ENCODE measurements around the gene FOXR1. TPM values are rescaled to one million over a fixed set of nuclear protein-coding genes. Genes with fewer than 3 reads are reported as not detected.

Gene FOXR1
- total RNA-seq, 1 experiment from 2014 or later, result not detected

DNA sequence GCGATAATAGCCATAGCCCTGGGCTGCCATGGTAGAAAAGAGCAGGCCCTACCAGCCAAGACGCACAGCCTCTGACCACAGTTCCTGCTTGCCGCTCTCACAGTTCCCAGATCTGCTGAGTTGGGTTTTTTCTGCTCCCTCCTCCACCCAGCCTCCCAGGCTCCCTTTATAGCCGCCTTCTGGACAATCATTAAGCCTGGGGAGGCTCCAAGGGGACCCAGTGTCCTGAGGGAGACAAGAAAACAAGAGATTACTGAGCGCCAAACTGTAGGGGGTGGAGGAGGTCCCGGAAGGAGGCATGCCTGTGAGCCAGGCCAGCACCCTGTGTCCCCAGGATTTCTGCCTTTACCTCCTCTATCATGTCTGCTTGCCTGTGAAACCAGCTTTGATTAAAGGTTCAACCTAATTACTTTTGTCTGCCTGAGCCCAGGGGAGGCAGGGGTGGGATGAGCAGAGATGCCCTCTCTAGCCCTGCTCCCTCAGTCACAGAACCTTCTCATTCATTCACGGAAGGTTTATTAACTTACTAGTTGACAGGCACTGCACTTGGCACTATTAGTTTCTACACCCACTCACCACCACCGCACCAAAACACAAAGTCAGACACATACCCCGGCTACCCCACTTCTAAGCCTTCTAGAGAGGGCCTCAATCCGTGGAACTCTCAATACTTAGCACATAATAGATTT is 57.9 kb downstream of the FOXR1 start:
- DNase-seq (ENCODE audit: low read depth, low spot score), result no peak
- in situ Hi-C loops (cut with HindIII; ENCODE audit: low pct_unique_long_range_greater_than_20kb, low sequenced_read_pairs), result no loop called here

DNA sequence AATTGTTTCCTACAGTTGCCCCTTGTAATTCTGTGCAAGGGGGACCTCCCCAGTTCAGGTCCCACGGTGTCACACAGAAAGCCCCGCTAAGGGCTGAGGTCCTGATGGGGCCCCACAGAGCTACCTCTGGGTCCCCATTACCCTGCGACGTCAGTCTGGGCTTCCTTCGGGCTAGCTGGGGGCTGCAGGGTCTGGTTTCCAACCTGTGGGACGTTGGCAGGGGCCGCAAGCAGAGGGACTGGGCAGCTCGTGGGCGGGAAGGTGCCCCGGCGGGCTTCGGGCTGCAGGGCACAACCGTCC is 58.4 kb downstream of the FOXR1 start:
- DNase-seq (ENCODE audit: low read depth, low spot score), result no peak
- in situ Hi-C loops (cut with HindIII; ENCODE audit: low pct_unique_long_range_greater_than_20kb, low sequenced_read_pairs), result no loop called here

DNA sequence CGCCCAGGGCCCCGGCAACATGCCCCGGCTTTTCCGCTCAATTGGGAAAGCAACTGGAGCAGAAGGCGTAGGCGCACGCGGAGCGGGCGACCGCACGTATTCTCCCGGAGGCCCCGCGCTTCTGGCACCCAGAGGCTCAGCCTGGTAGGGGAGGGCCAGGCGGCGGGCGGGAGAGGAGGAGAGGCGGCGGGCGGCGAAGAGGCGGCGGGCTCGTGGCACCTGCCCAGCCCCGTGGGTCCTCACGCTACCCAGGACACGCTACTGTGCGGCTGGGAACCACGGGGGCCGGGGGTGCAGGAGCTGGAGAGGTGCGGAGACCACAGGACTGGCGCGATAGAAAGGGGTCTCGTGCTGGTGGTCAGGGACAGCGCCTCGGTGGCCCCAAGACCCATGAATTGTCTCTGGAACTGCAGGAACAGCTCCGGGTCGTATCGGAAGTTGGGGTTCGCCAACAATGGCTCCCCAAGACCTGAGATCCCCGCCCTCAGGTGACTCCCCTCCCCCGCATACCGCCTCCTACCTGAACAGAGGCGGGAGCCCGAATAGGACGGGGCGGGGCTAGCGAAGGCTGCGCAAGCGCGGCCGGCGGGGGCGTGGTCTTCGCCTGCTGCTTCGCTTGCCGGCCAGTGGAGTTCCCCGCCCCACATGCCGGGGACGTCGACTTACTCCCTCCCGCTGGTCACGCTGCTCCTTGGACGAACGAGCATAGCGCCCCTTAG is 58.9 kb downstream of the FOXR1 start, which contains the start of gene SLC37A4:
TSS of gene SLC37A4 (minus strand) at position 549 of the 719 bp plus-strand sequence.
- in situ Hi-C loops (cut with HindIII; ENCODE audit: low pct_unique_long_range_greater_than_20kb, low sequenced_read_pairs), result no loop called here
- peak; percentile 95 for DNase-seq (ENCODE audit: low read depth, low spot score)

Small RNA genes within 50 kb of the gene (small RNA-seq; reads per million reads assigned to genes)
- gene AP003392.2 (0 reads per million in 2 experiments), gene RF00017 (0 reads per million in 2 experiments), gene RF00019 (0 reads per million in 2 experiments), gene RN7SL688P (0 reads per million in 2 experiments)

Other genes starting within 250 kb of the FOXR1 start
- gene DDX6, start 180.6 kb upstream of the FOXR1 start, total RNA-seq (2014; rRNA removed; shearing (Covaris generic)), result 56.5 and 59.2 TPM in 2 replicates
- not detected in 2 replicates for gene CXCR5, start 87.9 kb upstream of the FOXR1 start, total RNA-seq (2014; rRNA removed; shearing (Covaris generic))
- 2.9 and 6.0 TPM in 2 replicates for gene BCL9L, start 45.8 kb upstream of the FOXR1 start, total RNA-seq (2014; rRNA removed; shearing (Covaris generic))
- not detected in 2 replicates for gene UPK2, start 15.5 kb upstream of the FOXR1 start, total RNA-seq (2014; rRNA removed; shearing (Covaris generic))
- gene CENATAC, start 26.4 kb downstream of the FOXR1 start, total RNA-seq (2014; rRNA removed; shearing (Covaris generic)), result 8.2 and 9.1 TPM in 2 replicates
- 914 and 964 TPM in 2 replicates for gene RPS25, start 46.6 kb downstream of the FOXR1 start, total RNA-seq (2014; rRNA removed; shearing (Covaris generic))
- 65.5 and 83.5 TPM in 2 replicates for gene TRAPPC4, start 47.0 kb downstream of the FOXR1 start, total RNA-seq (2014; rRNA removed; shearing (Covaris generic))
- gene SLC37A4, start 59.1 kb downstream of the FOXR1 start, total RNA-seq (2014; rRNA removed; shearing (Covaris generic)), result 14.2 and 19.1 TPM in 2 replicates
- gene HYOU1, start 85.4 kb downstream of the FOXR1 start, total RNA-seq (2014; rRNA removed; shearing (Covaris generic)), result 189 and 191 TPM in 2 replicates
- gene VPS11, start 96.1 kb downstream of the FOXR1 start, total RNA-seq (2014; rRNA removed; shearing (Covaris generic)), result 43.7 and 49.9 TPM in 2 replicates
- 4.5 and 6.7 TPM in 2 replicates for gene HMBS, start 113.1 kb downstream of the FOXR1 start, total RNA-seq (2014; rRNA removed; shearing (Covaris generic))
- 22.3 and 26.1 TPM in 2 replicates for gene DPAGT1, start 130.1 kb downstream of the FOXR1 start, total RNA-seq (2014; rRNA removed; shearing (Covaris generic))
- gene C2CD2L, start 135.6 kb downstream of the FOXR1 start, total RNA-seq (2014; rRNA removed; shearing (Covaris generic)), result 2.8 and 5.6 TPM in 2 replicates
- gene HINFP, start 149.8 kb downstream of the FOXR1 start, total RNA-seq (2014; rRNA removed; shearing (Covaris generic)), result 8.8 and 9.4 TPM in 2 replicates
- 0.05 TPM in 1 of 2 replicates, not detected in the other for gene ABCG4, start 177.3 kb downstream of the FOXR1 start, total RNA-seq (2014; rRNA removed; shearing (Covaris generic))
- 8.7 and 11.5 TPM in 2 replicates for gene NLRX1, start 197.0 kb downstream of the FOXR1 start, total RNA-seq (2014; rRNA removed; shearing (Covaris generic))
- not detected in 2 replicates for gene NHERF4, start 213.7 kb downstream of the FOXR1 start, total RNA-seq (2014; rRNA removed; shearing (Covaris generic))
- 5.8 and 7.6 TPM in 2 replicates for gene CBL, start 234.6 kb downstream of the FOXR1 start, total RNA-seq (2014; rRNA removed; shearing (Covaris generic))

Data from SK-MEL-5 (cell line).